ENCODE data around the gene CLTB. TPM values are rescaled to one million over a fixed set of nuclear protein-coding genes. Genes with fewer than 3 reads are reported as not detected.

The CLTB gene
- total RNA-seq, 1 experiment from 2014 or later: 58.6 TPM

DNA sequence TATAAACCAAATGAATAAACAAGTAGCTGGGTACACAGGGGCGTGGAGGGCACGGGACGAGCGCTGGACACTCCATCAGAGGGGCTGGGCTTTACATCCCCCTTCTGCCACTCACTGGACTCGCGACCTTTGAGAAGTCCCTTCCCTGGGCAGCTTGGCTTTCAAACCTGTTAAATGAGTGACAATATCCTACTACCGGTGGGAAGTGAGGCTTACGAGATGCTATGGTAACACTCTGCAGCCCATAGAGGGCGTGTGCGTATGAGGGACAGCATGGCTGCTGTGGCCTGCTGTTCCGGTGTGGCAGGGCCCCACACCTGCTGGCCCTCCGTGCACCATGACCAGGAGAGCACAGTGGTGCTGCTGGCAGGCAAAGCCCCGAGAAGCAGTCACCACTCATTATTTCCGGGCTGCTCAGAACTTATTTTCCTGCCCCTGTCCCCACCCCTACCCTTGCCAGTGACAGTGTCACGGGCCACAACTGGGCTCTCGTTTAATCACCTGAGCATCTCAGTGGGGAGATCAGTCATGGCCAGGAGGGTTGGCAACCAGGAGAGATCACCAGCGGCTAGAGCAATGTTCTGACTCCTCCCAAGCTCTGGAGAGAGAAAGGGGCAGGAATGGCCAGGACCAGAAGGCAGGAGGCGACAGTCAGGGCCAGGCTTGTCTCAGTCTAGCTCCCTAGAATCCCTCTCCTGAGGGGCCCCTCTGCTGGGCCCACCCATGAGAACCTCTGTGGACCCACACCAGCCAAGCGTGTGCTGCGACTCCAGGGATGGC, 10.5 kb downstream of the CLTB start:
- H3K9me2 ChIP-seq (ENCODE audit: insufficient read depth): no peaks in the 10 kb centered on the region
- no peak overlapping the region for H3K27ac ChIP-seq (ENCODE audit: low read depth, low read length)
- H3K79me2 ChIP-seq (ENCODE audit: insufficient read depth, low read length): no peaks in the 10 kb centered on the region
- BruUV-seq (replicated peaks): no TSS peak
- H3K27me3 ChIP-seq (ENCODE audit: insufficient read depth, low read length): no peaks in the 10 kb centered on the region
- DNase-seq (ENCODE audit: low read depth, low spot score): no peak
- CTCF ChIA-PET: no interaction called here
- H2AFZ ChIP-seq (ENCODE audit: low read depth, low read length, poor library complexity, severe bottlenecking): no peak overlapping the region
- RAD21 ChIA-PET (ENCODE audit: low non-redundant PET in 1 of 2, low total read pairs in 2 of 2, uncharacterized antibody in 2 of 2, unreplicated experiment in 2 of 2): no interaction called here
- POLR2A ChIA-PET: no interaction called here
- intact Hi-C loops (cut with micrococcal nuclease): no loop called here
- H3K36me3 ChIP-seq (ENCODE audit: control insufficient read depth in 1 of 2, insufficient read depth in 2 of 2, low read length in 2 of 2): peaks cover 0 to 5% of the 10 kb centered on the region in 2 experiments; a peak in 3 of 4 replicates
- no peak overlapping the region for H3K4me2 ChIP-seq (ENCODE audit: low read length)
- TF ChIP-seq TCF7L2 (IDR thresholded peaks at IDR 0.05; ENCODE audit: borderline replicate concordance, extremely low read depth, insufficient read depth, insufficient read length) (no peak), ELF1 (IDR thresholded peaks at IDR 0.05; ENCODE audit: borderline replicate concordance, low read depth) (no peak), RAD21 (IDR thresholded peaks at IDR 0.05; ENCODE audit: low read depth) (peak; percentile 18; the same call in 1 of the 2 replicates)
- TF ChIP-seq, protein P1, sequence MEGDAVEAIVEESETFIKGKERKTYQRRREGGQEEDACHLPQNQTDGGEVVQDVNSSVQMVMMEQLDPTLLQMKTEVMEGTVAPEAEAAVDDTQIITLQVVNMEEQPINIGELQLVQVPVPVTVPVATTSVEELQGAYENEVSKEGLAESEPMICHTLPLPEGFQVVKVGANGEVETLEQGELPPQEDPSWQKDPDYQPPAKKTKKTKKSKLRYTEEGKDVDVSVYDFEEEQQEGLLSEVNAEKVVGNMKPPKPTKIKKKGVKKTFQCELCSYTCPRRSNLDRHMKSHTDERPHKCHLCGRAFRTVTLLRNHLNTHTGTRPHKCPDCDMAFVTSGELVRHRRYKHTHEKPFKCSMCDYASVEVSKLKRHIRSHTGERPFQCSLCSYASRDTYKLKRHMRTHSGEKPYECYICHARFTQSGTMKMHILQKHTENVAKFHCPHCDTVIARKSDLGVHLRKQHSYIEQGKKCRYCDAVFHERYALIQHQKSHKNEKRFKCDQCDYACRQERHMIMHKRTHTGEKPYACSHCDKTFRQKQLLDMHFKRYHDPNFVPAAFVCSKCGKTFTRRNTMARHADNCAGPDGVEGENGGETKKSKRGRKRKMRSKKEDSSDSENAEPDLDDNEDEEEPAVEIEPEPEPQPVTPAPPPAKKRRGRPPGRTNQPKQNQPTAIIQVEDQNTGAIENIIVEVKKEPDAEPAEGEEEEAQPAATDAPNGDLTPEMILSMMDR (IDR thresholded peaks at IDR 0.05 in 2 of 3, conservative IDR thresholded peaks at IDR 0.05 in 1 of 3; ENCODE audit: borderline replicate concordance in 1 of 3, insufficient read depth in 1 of 3, low read depth in 2 of 3, low read length in 2 of 3): peak in 1 of 3 experiments; percentile 25; a peak in 1 of 6 replicates
- no peak overlapping the region for H3K9ac ChIP-seq (ENCODE audit: low read length)
- no peak overlapping the region for H3K4me3 ChIP-seq (replicated peaks in 1 of 2; ENCODE audit: low read depth in 1 of 2, low read length in 2 of 2)
- peaks cover 9 to 21% of the 10 kb centered on the region in 2 experiments for H3K4me1 ChIP-seq (ENCODE audit: control insufficient read depth in 1 of 2, insufficient read depth in 2 of 2, low read length in 2 of 2)
- no peaks in the 10 kb centered on the region for H4K20me1 ChIP-seq (ENCODE audit: insufficient read depth)
- no peaks in the 10 kb centered on the region for H3K9me3 ChIP-seq (ENCODE audit: control insufficient read depth in 1 of 2, insufficient read depth in 1 of 2, low read depth in 1 of 2, low read length in 2 of 2)
- peak; percentile 59 for ATAC-seq
